Muscle layer of duodenum (tissue), 2 donors: ENCODE measurements around the gene BMP2.

Source experiments
- H3K27ac ChIP-seq: one replicate; pipeline ENCODE4 v1.7.0; 2013; ENCODE audit warnings: mild to moderate bottlenecking, low read length
- H3K27me3 ChIP-seq: one replicate; pipeline ENCODE4 v1.7.0; 2013; ENCODE audit warnings: low read depth, mild to moderate bottlenecking, control low read depth, low read length
- H3K36me3 ChIP-seq, 2 donors: one replicate each; pipeline ENCODE4 v1.7.0; 2013; ENCODE audit warnings: low read length in 2 of 2, control low read depth in 1 of 2, mild to moderate bottlenecking in 1 of 2; ENCODE audit not compliant: insufficient read depth in 2 of 2, control insufficient read depth in 1 of 2
- H3K4me1 ChIP-seq, 2 donors: one replicate each; pipeline ENCODE4 v1.7.0; 2013; ENCODE audit warnings: low read length in 2 of 2, mild to moderate bottlenecking in 2 of 2, control low read depth in 1 of 2, moderate library complexity in 1 of 2; ENCODE audit not compliant: insufficient read depth in 2 of 2, control insufficient read depth in 1 of 2
- H3K4me3 ChIP-seq, 2 donors: one replicate each; pipeline ENCODE4 v1.7.0; 2013; ENCODE audit warnings: low read length in 2 of 2, low read depth in 1 of 2, mild to moderate bottlenecking in 1 of 2
- H3K9me3 ChIP-seq, 2 donors: one replicate each; pipeline ENCODE4 v1.7.0; 2013; ENCODE audit warnings: low read length in 2 of 2, control low read depth in 1 of 2, mild to moderate bottlenecking in 1 of 2; ENCODE audit not compliant: control insufficient read depth in 1 of 2
- donor health status: healthy.

The BMP2 gene

GRCh38 chr20:6768228-6769140 lies 998 bp downstream of the BMP2 start:
- Histone ChIP-seq H3K27me3 (no peaks in the 10 kb centered on the region), H3K27ac (peak overlapping the region; percentile 32), H3K36me3 (no peaks in the 10 kb centered on the region), H3K9me3 (no peaks in the 10 kb centered on the region), H3K4me1 (peaks cover 0 to 20% of the 10 kb centered on the region in 2 donors), H3K4me3 (peak overlapping the region; percentile 76 to 88)

- no peak overlapping the region for H3K27ac ChIP-seq
- no peaks in the 10 kb centered on the region for H3K36me3 ChIP-seq
- H3K27me3 ChIP-seq: no peaks in the 10 kb centered on the region
- peaks cover 0 to 20% of the 10 kb centered on the region in 2 donors for H3K4me1 ChIP-seq
- H3K9me3 ChIP-seq: no peaks in the 10 kb centered on the region
- H3K4me3 ChIP-seq: peak overlapping the region; percentile 76 to 88
Observed at GRCh38 chr20:6769903-6770785, 2.7 kb downstream of the BMP2 start.

GRCh38 chr20:6770786-6771100 lies 3.3 kb downstream of the BMP2 start:
- no peaks in the 10 kb centered on the region for H3K36me3 ChIP-seq
- H3K27me3 ChIP-seq: no peaks in the 10 kb centered on the region

GRCh38 chr20:6780433-6781190 lies 13.1 kb downstream of the BMP2 start:
- Histone ChIP-seq H3K27ac (no peak overlapping the region), H3K4me1 (peaks cover 0 to 7% of the 10 kb centered on the region in 2 donors), H3K36me3 (peaks cover 6 to 8% of the 10 kb centered on the region in 2 donors), H3K9me3 (no peaks in the 10 kb centered on the region), H3K27me3 (no peaks in the 10 kb centered on the region), H3K4me3 (no peak overlapping the region)

More at GRCh38 chr20:6770786-6771100, 3.3 kb downstream of the BMP2 start:
- Histone ChIP-seq H3K4me1 (peaks cover 0 to 20% of the 10 kb centered on the region in 2 donors), H3K27ac (no peak overlapping the region), H3K4me3 (peak overlapping the region; percentile 76 to 88), H3K9me3 (no peaks in the 10 kb centered on the region)

- H3K36me3 ChIP-seq: peaks cover 0 to 2% of the 10 kb centered on the region in 2 donors
- peaks cover 0 to 7% of the 10 kb centered on the region in 2 donors for H3K4me1 ChIP-seq
- H3K27me3 ChIP-seq: no peaks in the 10 kb centered on the region
- H3K4me3 ChIP-seq: no peak overlapping the region
- H3K27ac ChIP-seq: no peak overlapping the region
- H3K9me3 ChIP-seq: no peaks in the 10 kb centered on the region
Observed at GRCh38 chr20:6783752-6784151, 16.3 kb downstream of the BMP2 start.

GRCh38 chr20:6784210-6784631 lies 16.7 kb downstream of the BMP2 start:
- Histone ChIP-seq H3K4me1 (peaks cover 0 to 7% of the 10 kb centered on the region in 2 donors), H3K27ac (no peak overlapping the region), H3K36me3 (no peaks in the 10 kb centered on the region)

GRCh38 chr20:6784767-6785166 lies 17.3 kb downstream of the BMP2 start:
- Histone ChIP-seq H3K4me1 (peaks cover 0 to 7% of the 10 kb centered on the region in 2 donors), H3K4me3 (peak overlapping the region in 1 of 2 donors; percentile 4), H3K27me3 (no peaks in the 10 kb centered on the region), H3K9me3 (no peaks in the 10 kb centered on the region), H3K36me3 (no peaks in the 10 kb centered on the region), H3K27ac (no peak overlapping the region)

More at GRCh38 chr20:6784210-6784631, 16.7 kb downstream of the BMP2 start:
- Histone ChIP-seq H3K4me3 (peak overlapping the region in 1 of 2 donors; percentile 4), H3K9me3 (no peaks in the 10 kb centered on the region), H3K27me3 (no peaks in the 10 kb centered on the region)

GRCh38 chr20:6786548-6786947 lies 19.1 kb downstream of the BMP2 start:
- Histone ChIP-seq H3K27me3 (no peaks in the 10 kb centered on the region), H3K9me3 (no peaks in the 10 kb centered on the region), H3K4me1 (no peaks in the 10 kb centered on the region), H3K36me3 (no peaks in the 10 kb centered on the region), H3K27ac (no peak overlapping the region), H3K4me3 (no peak overlapping the region)

GRCh38 chr20:6792789-6793188 lies 25.3 kb downstream of the BMP2 start:
- H3K4me1 ChIP-seq: no peaks in the 10 kb centered on the region
- H3K4me3 ChIP-seq: no peak overlapping the region
- H3K27ac ChIP-seq: no peak overlapping the region
- H3K9me3 ChIP-seq: no peaks in the 10 kb centered on the region
- H3K36me3 ChIP-seq: no peaks in the 10 kb centered on the region
- no peaks in the 10 kb centered on the region for H3K27me3 ChIP-seq

- no peaks in the 10 kb centered on the region for H3K4me1 ChIP-seq
- H3K27ac ChIP-seq: no peak overlapping the region
- H3K4me3 ChIP-seq: no peak overlapping the region
- H3K9me3 ChIP-seq: no peaks in the 10 kb centered on the region
- H3K27me3 ChIP-seq: no peaks in the 10 kb centered on the region
- no peaks in the 10 kb centered on the region for H3K36me3 ChIP-seq
Observed at GRCh38 chr20:6802227-6802626, 34.7 kb downstream of the BMP2 start.

GRCh38 chr20:6806275-6806674 lies 38.8 kb downstream of the BMP2 start:
- no peaks in the 10 kb centered on the region for H3K9me3 ChIP-seq
- H3K27ac ChIP-seq: no peak overlapping the region
- no peak overlapping the region for H3K4me3 ChIP-seq
- no peaks in the 10 kb centered on the region for H3K4me1 ChIP-seq
- H3K27me3 ChIP-seq: no peaks in the 10 kb centered on the region
- H3K36me3 ChIP-seq: no peaks in the 10 kb centered on the region
